Liver (tissue), 9 donors: ENCODE data around the gene DKKL1. TPM values are rescaled to one million over a fixed set of nuclear protein-coding genes. Genes with fewer than 3 reads are reported as not detected.

Experiments
- DNase-seq: peaks from one replicate; pipeline ENCODE4 v3.0.0-alpha.2; 2017; ENCODE audit warnings: low spot score
- H3K27ac ChIP-seq, 2 donors: one replicate each; pipeline ENCODE4 v1.7.0; 2013; ENCODE audit warnings: inconsistent platforms in 2 of 2, low read length in 2 of 2, control low read depth in 1 of 2, low read depth in 1 of 2, mild to moderate bottlenecking in 1 of 2
- H3K27me3 ChIP-seq, 4 donors: one replicate each; pipeline versions ENCODE4 v1.6.1 to v1.7.0; 2013; ENCODE audit warnings: low read length in 3 of 4, inconsistent platforms in 1 of 4, mild to moderate bottlenecking in 1 of 4, moderate library complexity in 1 of 4; ENCODE audit not compliant: control insufficient read depth in 4 of 4, insufficient read depth in 4 of 4
- H3K36me3 ChIP-seq, 4 donors: one replicate each; pipeline versions ENCODE4 v1.6.1 to v1.7.0; 2013; ENCODE audit warnings: low read length in 3 of 4, mild to moderate bottlenecking in 3 of 4, low read depth in 1 of 4, moderate library complexity in 1 of 4; ENCODE audit not compliant: control insufficient read depth in 4 of 4, insufficient read depth in 3 of 4
- H3K4me1 ChIP-seq, 4 donors: one replicate each; pipeline versions ENCODE4 v1.6.1 to v1.7.0; 2013; ENCODE audit warnings: low read length in 3 of 4, mild to moderate bottlenecking in 3 of 4, moderate library complexity in 1 of 4; ENCODE audit not compliant: control insufficient read depth in 4 of 4, insufficient read depth in 4 of 4
- H3K4me3 ChIP-seq, 3 donors: one replicate each; pipeline versions ENCODE4 v1.6.1 to v1.7.0; 2013; ENCODE audit warnings: low read length in 3 of 3, control low read depth in 1 of 3, low read depth in 1 of 3, mild to moderate bottlenecking in 1 of 3
- H3K9ac ChIP-seq, 2 donors: one replicate each; pipeline ENCODE4 v1.7.0; 2013; ENCODE audit warnings: low read length in 2 of 2, mild to moderate bottlenecking in 2 of 2, moderate library complexity in 2 of 2, control low read depth in 1 of 2, low read depth in 1 of 2
- H3K9me3 ChIP-seq, 4 donors: one replicate each; pipeline versions ENCODE4 v1.6.1 to v1.7.0; 2013; ENCODE audit warnings: low read length in 3 of 4; ENCODE audit not compliant: control insufficient read depth in 4 of 4
- EGR1 ChIP-seq, 2 donors: IDR thresholded peaks; 2 replicates each; pipeline ENCODE4 v1.6.1; 2016 to 2018; ENCODE audit warnings: antibody characterized with exemption in 2 of 2, low read depth in 2 of 2
- FOXA1 ChIP-seq: IDR thresholded peaks from 2 replicates; pipeline ENCODE4 v1.6.1; 2016; ENCODE audit warnings: antibody characterized with exemption
- FOXA2 ChIP-seq: IDR thresholded peaks from 2 replicates; pipeline ENCODE4 v1.6.1; 2016; ENCODE audit warnings: antibody characterized with exemption
- GABPA ChIP-seq, 2 donors: IDR thresholded peaks in 1 of 2; conservative IDR thresholded peaks in 1 of 2; 2 replicates each; pipeline ENCODE4 v1.6.1; 2016; ENCODE audit warnings: antibody characterized with exemption in 2 of 2, mild to moderate bottlenecking in 1 of 2, moderate library complexity in 1 of 2
- HNF4A ChIP-seq, 2 donors: conservative IDR thresholded peaks; 2 replicates each; pipeline ENCODE4 v1.6.1; 2016; ENCODE audit warnings: antibody characterized with exemption in 2 of 2, mild to moderate bottlenecking in 2 of 2
- HNF4G ChIP-seq: IDR thresholded peaks from 2 replicates; pipeline ENCODE4 v1.6.1; 2016; ENCODE audit warnings: antibody characterized with exemption
- JUND ChIP-seq, 2 donors: IDR thresholded peaks; 2 replicates each; pipeline ENCODE4 v1.6.1; 2016; ENCODE audit warnings: antibody characterized with exemption in 2 of 2
- NR2F2 ChIP-seq: IDR thresholded peaks from 2 replicates; pipeline ENCODE4 v1.6.1; 2016; ENCODE audit warnings: antibody characterized with exemption
- RAD21 ChIP-seq, 2 donors: IDR thresholded peaks; 2 replicates each; pipeline ENCODE4 v1.6.1; 2016; ENCODE audit warnings: antibody characterized with exemption in 2 of 2, mild to moderate bottlenecking in 2 of 2
- RXRA ChIP-seq, 2 donors: IDR thresholded peaks; 2 replicates each; pipeline ENCODE4 v1.6.1; 2017 to 2018; ENCODE audit warnings: antibody characterized with exemption in 2 of 2, mild to moderate bottlenecking in 1 of 2
- SP1 ChIP-seq: IDR thresholded peaks from 2 replicates; pipeline ENCODE4 v1.6.1; 2018; ENCODE audit warnings: antibody characterized with exemption, mild to moderate bottlenecking
- TAF1 ChIP-seq: conservative IDR thresholded peaks from 2 replicates; pipeline ENCODE4 v1.6.1; 2016; ENCODE audit warnings: antibody characterized with exemption, mild to moderate bottlenecking
- YY1 ChIP-seq: IDR thresholded peaks from 2 replicates; pipeline ENCODE4 v1.6.1; 2016; ENCODE audit warnings: antibody characterized with exemption, mild to moderate bottlenecking
- WGBS: extraction: QIAGEN DNeasy Blood & Tissue Kit; methylation state at CpG from one replicate; pipeline ENCODE4 v1.1.7; 2013; 5-methylcytosine and 5-hydroxymethylcytosine counted together
- polyA plus RNA-seq, 2 donors: library from polyadenylated mRNA; stranded (reverse) in 1 of 2; unstranded in 1 of 2; fragments of 200-250 nt in 1 of 2; fragments of >200 nt in 1 of 2; fragmentation: Nextera tagmentation in 1 of 2; extraction: Ambion mirVana in 1 of 2; gene quantifications; one replicate each; pipeline versions ENCODE4 v1.2.1 to v1.2.3, GENCODE V29; 2013 to 2015
- total RNA-seq, 2 donors: library from RNA; depleted of rRNA; stranded (reverse); fragments of >200 nt; gene quantifications; one replicate each; pipeline ENCODE4 v1.2.3, GENCODE V29; 2014
- TF ChIP-seq, protein P1 (sequence below): IDR thresholded peaks from 2 replicates; pipeline ENCODE4 v1.6.1; 2016; ENCODE audit warnings: antibody characterized with exemption, mild to moderate bottlenecking
- TF ChIP-seq, protein P2 (sequence below): IDR thresholded peaks from 2 replicates; pipeline ENCODE4 v1.6.1; 2016; ENCODE audit warnings: antibody characterized with exemption
- TF ChIP-seq, protein P3 (sequence below): IDR thresholded peaks from 2 replicates; pipeline ENCODE4 v1.6.1; 2016; ENCODE audit warnings: antibody characterized with exemption
- TF ChIP-seq, protein P4 (sequence below): fragments of 150-350 bp; IDR thresholded peaks from 2 replicates; pipeline ENCODE4 v1.5.1; 2017; ENCODE audit warnings: improper control_type of control experiment, low read depth, low read length; ENCODE audit not compliant: missing input control
- donor health status: healthy.
- donor health status: healthy.
- donor health status: healthy.
- donor health status: healthy.
- donor health status: healthy.

The DKKL1 gene
- total and polyA plus RNA-seq, 4 donors, result 0.14 to 0.16 TPM; not detected in 2

DNA sequence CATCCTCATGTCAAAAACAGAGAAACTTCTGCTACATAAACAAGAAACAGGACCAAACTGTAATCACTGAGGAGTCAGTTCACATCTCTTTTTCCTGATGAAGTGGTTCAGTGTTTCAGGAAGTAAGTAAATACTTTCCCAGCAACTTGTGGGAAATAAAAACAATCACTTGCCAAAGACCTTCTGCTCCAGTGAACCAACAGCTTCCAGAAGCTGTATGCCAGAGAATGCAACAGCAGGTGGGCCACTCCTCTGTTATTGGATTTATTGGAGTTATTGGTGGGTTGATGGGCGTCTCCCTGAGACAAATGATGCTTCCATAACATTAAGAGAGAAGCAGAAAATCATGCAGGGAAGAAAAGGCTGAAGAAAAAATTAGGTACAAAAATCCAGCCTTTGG lies 48.6 kb upstream of the DKKL1 start:
- H3K36me3 ChIP-seq, result peaks cover 0 to 6% (median 3%) of the 10 kb centered on the region in 4 donors
- no peak overlapping the region for H3K9ac ChIP-seq
- 91% methylated on average over 1 of the region's 1 CpG for WGBS
- H3K4me1 ChIP-seq, result no peaks in the 10 kb centered on the region
- no peak for DNase-seq
- H3K9me3 ChIP-seq, result peaks cover 0 to 5% (median 1%) of the 10 kb centered on the region in 4 donors
- H3K27ac ChIP-seq, result no peak overlapping the region
- no peaks in the 10 kb centered on the region for H3K27me3 ChIP-seq
- H3K4me3 ChIP-seq, result no peak overlapping the region
- TF ChIP-seq HNF4A (conservative IDR thresholded peaks at IDR 0.05) (no peak), NR2F2 (no peak), RXRA (IDR thresholded peaks at IDR 0.05) (no peak), HNF4G (no peak), EGR1 (IDR thresholded peaks at IDR 0.05; ENCODE audit: low read depth in 2 of 2) (no peak)
- TF ChIP-seq, protein P1, sequence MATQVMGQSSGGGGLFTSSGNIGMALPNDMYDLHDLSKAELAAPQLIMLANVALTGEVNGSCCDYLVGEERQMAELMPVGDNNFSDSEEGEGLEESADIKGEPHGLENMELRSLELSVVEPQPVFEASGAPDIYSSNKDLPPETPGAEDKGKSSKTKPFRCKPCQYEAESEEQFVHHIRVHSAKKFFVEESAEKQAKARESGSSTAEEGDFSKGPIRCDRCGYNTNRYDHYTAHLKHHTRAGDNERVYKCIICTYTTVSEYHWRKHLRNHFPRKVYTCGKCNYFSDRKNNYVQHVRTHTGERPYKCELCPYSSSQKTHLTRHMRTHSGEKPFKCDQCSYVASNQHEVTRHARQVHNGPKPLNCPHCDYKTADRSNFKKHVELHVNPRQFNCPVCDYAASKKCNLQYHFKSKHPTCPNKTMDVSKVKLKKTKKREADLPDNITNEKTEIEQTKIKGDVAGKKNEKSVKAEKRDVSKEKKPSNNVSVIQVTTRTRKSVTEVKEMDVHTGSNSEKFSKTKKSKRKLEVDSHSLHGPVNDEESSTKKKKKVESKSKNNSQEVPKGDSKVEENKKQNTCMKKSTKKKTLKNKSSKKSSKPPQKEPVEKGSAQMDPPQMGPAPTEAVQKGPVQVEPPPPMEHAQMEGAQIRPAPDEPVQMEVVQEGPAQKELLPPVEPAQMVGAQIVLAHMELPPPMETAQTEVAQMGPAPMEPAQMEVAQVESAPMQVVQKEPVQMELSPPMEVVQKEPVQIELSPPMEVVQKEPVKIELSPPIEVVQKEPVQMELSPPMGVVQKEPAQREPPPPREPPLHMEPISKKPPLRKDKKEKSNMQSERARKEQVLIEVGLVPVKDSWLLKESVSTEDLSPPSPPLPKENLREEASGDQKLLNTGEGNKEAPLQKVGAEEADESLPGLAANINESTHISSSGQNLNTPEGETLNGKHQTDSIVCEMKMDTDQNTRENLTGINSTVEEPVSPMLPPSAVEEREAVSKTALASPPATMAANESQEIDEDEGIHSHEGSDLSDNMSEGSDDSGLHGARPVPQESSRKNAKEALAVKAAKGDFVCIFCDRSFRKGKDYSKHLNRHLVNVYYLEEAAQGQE, result no peak
- TF ChIP-seq, protein P2, sequence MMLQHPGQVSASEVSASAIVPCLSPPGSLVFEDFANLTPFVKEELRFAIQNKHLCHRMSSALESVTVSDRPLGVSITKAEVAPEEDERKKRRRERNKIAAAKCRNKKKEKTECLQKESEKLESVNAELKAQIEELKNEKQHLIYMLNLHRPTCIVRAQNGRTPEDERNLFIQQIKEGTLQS, result no peak

DNA sequence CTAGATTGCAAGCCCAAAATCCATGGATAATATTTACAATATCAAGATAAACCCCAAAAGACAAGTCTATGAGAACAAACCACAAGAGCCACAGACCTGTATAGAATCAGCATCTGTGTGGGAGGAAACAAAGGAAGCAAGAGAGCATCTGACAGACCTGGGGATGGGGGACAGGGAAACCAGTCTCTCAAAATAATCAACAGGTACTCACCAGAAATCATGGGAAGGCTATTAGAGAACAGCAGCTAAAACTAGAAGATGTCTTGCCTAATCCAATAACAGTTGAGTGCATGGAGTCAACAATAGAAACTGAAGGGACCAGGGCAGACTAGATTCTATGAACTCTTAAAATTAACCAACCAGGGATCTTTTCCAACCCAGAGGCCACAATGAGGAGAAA lies 47.4 kb upstream of the DKKL1 start:
- peaks cover 0 to 5% (median 1%) of the 10 kb centered on the region in 4 donors for H3K9me3 ChIP-seq
- no peak for TF ChIP-seq GABPA (IDR thresholded peaks at IDR 0.05 in 1 of 2, conservative IDR thresholded peaks at IDR 0.05 in 1 of 2)
- no peak for TF ChIP-seq RAD21 (IDR thresholded peaks at IDR 0.05)
- TF ChIP-seq, protein P3, sequence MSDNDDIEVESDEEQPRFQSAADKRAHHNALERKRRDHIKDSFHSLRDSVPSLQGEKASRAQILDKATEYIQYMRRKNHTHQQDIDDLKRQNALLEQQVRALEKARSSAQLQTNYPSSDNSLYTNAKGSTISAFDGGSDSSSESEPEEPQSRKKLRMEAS, result no peak
- TF ChIP-seq RXRA (IDR thresholded peaks at IDR 0.05), result no peak
- TF ChIP-seq, protein P4, sequence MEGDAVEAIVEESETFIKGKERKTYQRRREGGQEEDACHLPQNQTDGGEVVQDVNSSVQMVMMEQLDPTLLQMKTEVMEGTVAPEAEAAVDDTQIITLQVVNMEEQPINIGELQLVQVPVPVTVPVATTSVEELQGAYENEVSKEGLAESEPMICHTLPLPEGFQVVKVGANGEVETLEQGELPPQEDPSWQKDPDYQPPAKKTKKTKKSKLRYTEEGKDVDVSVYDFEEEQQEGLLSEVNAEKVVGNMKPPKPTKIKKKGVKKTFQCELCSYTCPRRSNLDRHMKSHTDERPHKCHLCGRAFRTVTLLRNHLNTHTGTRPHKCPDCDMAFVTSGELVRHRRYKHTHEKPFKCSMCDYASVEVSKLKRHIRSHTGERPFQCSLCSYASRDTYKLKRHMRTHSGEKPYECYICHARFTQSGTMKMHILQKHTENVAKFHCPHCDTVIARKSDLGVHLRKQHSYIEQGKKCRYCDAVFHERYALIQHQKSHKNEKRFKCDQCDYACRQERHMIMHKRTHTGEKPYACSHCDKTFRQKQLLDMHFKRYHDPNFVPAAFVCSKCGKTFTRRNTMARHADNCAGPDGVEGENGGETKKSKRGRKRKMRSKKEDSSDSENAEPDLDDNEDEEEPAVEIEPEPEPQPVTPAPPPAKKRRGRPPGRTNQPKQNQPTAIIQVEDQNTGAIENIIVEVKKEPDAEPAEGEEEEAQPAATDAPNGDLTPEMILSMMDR, result no peak
- TF ChIP-seq FOXA1, result no peak
- no peak for TF ChIP-seq FOXA2
- TF ChIP-seq, protein P2, result no peak
- TF ChIP-seq EGR1 (IDR thresholded peaks at IDR 0.05; ENCODE audit: low read depth in 2 of 2), result no peak
- no peak for TF ChIP-seq HNF4A (conservative IDR thresholded peaks at IDR 0.05)
- no peak for TF ChIP-seq HNF4G
- TF ChIP-seq TAF1, result no peak
- TF ChIP-seq NR2F2, result no peak
- TF ChIP-seq JUND (IDR thresholded peaks at IDR 0.05), result no peak
- TF ChIP-seq, protein P1, result no peak
- no peak for TF ChIP-seq YY1
- no peak for TF ChIP-seq SP1
- H3K27ac ChIP-seq, result no peak overlapping the region
- H3K27me3 ChIP-seq, result no peaks in the 10 kb centered on the region
- H3K4me3 ChIP-seq, result no peak overlapping the region
- peaks cover 0 to 3% (median 0%) of the 10 kb centered on the region in 4 donors for H3K36me3 ChIP-seq
- H3K4me1 ChIP-seq, result no peaks in the 10 kb centered on the region
- no peak overlapping the region for H3K9ac ChIP-seq
- no peak for DNase-seq
